ENCODE results near the gene ALG2.
"Not testable (repeated sequence)": the region's sequence is repeated elsewhere in the genome, so short reads cannot be mapped to it uniquely, and the experiment has no call there.

Gene ALG2

DNA sequence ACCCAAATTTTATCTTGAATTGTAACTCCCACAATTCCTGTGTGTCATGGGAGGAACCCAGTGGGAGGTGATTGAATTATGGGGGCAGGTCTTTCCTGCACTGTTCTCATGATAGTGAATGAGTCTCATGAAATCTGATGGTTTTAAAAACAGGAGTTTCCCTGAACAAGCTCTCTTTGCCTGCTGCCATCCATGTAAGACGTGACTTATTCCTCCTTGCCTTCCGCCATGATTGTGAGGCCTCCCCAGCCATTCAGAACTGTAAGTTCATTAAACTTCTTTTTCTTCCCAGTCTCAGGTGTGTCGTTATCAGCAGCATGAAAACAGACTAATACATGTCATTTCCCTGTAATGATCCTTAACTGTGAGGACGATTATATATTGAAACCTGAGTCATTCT lies 16.1 kb upstream of the ALG2 start:
- DNase-seq = not testable (repeated sequence)

DNA sequence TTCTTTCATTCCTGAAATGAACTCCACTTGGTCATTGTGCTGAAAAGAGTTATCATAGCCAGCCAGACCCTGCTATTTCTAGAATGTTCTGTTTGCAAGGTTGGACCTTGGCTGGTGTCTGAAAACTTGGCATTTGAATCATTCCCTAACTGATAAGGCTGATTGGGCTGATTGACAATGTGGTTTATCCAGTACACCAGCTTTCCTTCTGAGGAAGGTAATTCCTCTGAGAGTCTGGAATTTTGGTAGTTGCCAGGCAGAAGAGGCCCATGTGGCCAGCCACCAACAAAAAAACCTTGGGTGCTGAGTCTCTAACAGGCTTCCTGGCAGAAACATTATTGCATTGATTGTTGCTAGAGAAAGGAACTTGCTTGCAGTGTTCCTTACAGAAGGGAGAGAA lies 15.6 kb upstream of the ALG2 start:
- DNase-seq = no peak

DNA sequence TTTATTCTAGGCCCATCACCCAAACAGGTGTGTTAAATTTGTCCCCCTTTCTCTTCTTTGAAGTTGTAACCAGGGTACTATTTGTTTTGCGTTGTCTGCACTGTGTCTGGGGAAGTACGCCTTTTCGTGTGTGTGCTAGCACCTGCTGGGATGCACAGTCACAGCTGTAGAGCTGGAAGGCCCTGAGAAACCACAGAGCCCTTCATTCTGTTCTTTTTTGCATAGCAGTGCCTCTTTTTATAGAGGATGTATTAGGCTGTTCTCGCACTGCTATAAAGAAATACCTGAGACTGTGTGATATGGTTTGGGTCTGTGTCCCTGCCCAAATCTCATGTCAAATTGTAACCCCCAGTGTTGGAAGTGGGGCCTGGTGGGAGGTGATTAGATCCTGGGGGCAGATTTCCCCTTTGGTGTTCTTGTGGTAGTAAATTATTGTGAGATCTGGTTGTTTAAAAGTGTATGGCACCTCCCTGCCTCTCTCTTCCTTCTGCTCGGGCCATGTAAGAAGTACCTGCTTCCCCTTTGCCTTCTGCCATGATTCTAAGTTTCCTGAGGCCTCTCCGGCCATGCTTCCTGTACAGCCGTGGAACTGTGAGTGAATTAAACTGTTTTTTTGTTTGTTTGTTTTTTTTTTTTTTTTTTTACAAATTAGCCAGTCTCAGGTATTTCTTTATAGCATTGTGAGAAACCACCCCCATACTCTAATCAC lies 14.3 kb upstream of the ALG2 start:
- no peak for DNase-seq

DNA sequence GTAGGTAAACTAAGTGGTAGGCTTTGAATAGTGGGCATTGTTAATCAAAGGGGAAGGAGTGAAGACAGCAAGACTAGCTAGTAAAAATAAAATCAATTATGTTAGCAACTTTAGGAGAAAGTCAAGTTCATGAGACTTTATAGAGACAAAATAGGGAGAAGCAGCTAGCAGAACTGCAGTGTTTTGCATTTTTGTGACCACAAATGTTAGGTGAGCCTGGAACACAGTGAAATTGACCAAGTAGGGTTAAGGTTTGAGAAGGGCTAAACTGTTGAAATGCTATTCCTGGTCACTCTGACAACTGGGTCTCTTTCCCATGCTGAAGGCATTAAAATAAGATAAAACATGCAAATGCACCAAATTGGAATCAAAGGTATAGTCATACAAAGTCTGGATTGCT lies 13.3 kb upstream of the ALG2 start:
- no peak for DNase-seq

DNA sequence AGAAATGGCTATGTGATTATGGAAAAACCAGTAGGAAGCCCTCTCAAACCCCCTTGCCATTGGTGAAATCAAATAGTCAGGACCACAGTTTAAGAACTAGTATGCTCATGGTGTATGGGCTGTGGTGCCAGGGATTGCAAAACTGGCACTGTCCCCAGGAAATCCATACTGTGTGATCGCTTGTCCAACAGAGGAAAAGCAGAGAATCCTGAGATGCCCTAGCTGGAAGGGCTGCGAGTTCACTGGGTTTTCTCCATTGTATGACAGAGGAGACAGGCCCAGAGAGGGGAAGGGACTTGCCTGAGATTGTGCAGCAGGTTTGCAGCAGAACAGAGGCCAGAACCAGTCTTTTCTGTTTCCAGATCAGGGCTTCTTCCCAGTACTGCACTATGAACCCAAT lies 12.9 kb upstream of the ALG2 start:
- no peak for DNase-seq

DNA sequence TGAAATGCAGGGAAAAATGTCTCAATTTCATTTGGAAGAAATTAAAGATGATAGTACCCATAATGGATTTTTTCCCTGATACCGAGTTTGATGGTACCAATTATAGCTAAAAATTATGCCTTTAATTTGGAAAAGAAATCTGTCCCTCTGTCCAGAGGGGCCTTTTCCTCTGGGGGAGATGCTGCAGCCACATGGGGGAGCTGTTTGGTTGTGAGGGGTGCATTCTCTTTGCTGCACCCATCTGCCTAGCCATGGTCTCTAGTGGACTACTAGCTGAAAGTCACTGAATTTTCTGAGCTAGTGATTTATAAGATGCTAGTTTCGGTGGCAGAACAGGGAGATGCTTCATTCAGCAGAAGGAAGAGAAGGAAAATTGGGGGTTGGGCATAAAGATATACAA lies 10.0 kb upstream of the ALG2 start:
- DNase-seq = no peak

DNA sequence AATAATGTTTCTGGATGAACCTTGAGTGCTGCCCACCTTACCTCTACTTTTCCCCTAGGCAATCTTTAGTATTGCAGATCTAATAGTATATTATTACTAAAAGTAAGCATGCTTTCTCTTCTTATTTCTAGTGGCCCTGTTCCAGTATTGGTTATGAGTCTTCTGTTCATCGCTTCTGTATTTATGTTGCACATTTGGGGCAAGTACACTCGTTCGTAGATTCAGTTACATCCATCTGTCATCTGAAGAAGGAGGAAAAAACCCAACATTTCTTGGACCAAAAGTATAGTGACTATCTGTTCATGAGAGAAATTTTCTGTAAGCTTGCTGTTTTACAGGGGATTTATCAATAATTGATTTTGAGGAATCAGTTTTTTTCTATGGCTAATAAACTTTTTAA lies 8.5 kb upstream of the ALG2 start:
- DNase-seq = no peak

DNA sequence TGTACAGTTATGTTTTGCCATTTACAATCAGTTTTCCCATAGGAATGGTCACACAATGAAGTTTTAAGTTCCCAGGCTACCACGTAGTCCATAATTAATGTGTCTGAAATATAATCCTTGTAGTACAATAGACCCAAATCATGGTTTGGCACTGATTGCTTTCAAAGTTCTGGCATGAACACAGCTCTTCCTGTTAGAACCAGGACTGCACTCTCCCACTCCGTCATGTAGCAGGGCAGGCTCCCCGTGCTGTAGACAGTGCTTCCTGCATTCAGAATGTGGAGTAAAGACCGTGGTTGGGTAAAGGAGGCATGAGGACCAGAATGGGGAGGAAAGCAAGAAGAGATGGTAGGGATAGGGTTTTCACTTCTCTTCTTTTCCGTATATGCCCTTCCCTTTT lies 4.3 kb upstream of the ALG2 start:
- DNase-seq = no peak

DNA sequence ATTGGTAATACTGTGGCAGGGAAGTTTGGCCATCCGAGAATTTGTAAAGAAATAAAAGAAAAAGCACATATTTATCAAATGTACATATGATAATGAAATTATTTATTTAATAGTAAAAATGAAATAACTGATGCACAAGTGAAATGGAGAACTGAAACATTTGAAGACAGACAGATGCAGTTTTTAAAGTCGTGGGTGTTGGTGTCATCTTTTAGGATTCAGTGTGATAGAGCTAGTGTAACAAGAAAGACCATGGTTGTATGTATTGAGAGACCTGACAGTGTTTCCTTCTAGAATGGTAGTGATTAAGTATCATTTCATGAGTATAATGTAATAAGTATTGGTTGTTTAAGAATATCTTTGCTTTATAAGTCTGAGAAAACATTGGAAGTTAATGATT lies 2.7 kb upstream of the ALG2 start:
- DNase-seq = no peak

DNA sequence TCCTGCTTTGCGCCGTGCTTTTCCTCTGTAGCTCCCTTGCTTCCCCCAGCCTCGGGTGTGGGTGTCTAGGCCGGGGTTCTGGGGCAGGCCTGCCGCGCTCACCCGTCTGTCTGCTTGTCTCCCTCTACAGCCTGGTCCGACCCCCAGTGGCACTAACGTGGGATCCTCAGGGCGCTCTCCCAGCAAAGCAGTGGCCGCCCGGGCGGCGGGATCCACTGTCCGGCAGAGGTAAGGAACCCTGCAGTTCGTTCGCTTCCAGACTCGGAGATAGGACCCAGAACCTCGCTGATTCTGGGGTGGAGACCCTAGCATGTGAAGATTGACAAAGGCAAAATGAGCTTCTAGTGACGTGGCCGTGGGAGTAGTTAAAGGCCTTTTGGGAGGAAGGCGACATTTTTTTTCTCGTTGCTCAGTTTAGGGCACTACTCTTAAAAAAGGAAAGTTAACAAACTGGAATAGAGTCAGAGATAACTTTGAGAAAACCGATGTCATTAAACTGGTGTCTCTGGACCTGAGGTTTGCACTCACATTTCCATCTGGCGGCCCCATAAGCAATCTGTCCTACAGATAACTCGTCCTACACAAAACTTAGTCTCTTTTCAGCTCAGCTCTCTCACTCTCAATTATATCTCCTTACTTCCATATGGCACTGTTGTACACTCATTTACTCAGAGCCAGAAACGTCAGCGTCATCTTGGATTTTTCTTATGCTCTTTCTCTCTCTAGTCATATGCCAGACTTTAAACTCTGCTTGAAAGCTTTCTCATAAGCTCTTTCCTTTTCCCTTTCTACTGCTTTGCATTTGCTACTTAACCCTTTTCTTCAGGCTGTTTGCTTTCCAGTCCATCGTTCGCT lies 901 bp upstream of the ALG2 start:
- no peak for DNase-seq

DNA sequence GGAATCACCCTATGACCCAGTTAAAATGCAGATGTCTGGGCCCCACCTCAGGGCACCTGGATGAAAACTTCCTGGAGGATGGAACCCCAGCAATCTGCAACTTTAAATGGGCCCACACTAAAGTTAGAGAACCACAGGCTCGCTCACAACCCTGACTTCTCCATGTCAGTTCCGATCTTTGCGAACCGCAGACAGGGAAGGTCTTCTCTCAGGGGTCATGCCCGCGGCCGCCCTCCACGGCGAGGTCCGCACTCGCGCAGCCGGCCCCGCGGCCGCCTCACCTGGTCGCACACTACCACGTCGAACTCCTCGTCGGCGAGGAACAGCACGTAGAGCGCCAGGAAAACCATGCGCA lies 499 bp downstream of the ALG2 start:
- no peak for DNase-seq

DNA sequence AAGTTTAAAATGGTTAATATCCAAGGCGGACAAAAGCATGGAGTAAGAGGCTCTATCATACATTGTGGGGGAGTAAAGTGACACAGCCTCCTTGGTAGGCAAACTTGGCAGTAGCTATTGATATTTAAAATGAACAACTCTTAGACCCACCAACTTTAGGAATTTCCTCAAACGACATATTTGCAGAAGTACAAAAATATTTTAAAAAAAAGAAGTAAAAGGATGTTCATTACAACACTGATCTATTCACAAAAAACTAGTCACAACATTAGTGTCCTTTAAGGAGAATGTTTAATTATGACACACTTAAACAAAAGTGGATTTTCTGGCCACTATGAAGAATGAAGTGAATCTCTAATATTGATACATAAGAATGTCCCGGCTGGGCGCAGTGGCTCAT lies 1.7 kb downstream of the ALG2 start:
- DNase-seq = no peak

DNA sequence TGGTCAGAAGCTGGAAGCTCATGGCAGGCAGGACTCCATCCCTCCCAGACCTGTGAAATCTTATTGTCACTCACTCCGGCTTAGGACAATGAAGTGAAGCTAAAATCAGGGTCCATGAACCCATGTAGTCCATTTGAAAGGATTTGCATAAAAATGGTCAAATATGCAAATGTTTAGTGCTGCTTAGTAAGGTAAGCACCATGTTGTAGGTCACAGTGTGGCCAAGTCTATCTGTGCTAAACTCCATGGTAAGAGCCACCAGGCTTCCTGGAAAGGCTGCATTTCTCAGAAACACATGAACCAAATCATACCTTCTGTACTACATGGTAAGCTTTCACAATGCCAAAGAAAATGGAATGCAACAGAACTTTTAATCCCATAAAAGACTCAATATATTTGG lies 5.7 kb downstream of the ALG2 start:
- no peak for DNase-seq

DNA sequence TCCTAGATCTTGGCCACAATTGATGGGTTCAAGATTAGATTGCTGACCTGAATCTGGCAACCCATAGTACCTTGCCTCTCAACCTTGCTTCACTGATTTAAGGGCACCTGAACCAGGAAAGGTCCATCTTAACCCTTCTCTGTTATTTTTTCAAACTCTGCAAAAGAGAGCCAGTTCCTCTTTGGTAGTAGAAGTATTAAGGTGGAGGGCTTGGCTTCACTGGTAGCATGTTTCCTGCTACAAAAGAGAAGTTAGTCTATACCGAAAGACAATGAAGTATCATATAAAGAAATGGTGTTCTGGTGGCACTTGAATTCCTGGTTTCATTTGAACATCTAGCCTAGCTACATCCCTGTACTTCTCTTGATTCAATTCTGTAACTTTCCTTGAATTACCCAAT lies 8.5 kb downstream of the ALG2 start:
- DNase-seq = no peak

DNA sequence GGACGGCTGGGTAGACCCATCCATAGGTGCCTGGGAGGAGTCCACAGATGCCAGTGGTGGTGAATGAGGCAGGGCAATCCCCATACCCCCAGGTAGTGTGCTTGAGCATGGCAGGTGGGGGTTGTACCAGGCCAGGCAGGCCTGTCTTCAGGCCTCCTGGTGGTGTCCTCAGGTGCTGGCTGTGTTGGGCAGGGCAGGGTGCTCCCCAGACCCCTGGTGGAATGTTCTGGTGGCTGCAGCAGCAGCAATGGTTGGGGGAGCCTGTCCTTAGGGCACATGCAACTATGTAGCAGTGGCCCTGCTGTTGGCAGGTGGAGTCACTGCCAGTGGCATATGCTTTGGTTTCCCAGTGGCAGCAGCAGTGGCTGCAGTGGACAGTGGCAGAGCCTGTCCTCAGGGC lies 10.0 kb downstream of the ALG2 start:
- no peak for DNase-seq

DNA sequence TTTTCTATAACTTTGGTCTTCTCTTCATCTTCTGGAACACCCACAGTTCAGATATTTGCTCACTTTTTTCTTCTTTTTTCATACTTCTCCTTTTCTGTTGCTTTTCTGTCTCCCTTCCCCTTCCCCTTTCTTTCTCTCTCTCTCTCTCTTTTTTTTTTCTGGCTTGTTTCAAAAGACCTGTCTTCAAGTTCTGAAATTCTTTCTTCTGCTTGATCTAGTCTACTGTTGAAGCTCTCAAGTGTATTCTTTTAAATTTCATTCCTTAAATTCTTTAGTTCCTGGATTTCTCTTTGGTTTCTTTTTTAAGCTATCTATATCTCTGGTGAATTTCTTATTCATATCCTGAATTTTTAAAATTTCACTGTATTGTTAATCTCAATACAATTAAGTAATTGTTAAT lies 11.2 kb downstream of the ALG2 start:
- DNase-seq = no peak

DNA sequence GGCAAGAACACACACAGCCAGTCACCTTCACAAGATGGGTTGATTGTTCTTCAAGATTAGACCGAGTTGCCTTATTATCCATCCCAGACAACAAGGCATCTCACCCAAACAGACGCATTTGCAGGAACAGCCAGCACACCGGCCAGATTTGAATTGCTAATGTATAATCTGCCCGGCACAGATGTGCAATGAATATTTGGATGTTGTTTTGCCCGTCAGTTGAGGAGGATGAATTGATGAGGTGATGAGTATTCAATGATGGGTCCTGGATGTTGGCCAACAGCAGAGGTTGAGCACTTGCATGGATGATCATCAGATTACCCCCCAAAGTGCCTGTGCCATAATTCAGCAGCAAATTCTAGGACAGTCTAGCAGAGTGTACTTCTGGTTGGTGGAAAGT lies 20.1 kb downstream of the ALG2 start:
- no peak for DNase-seq

DNA sequence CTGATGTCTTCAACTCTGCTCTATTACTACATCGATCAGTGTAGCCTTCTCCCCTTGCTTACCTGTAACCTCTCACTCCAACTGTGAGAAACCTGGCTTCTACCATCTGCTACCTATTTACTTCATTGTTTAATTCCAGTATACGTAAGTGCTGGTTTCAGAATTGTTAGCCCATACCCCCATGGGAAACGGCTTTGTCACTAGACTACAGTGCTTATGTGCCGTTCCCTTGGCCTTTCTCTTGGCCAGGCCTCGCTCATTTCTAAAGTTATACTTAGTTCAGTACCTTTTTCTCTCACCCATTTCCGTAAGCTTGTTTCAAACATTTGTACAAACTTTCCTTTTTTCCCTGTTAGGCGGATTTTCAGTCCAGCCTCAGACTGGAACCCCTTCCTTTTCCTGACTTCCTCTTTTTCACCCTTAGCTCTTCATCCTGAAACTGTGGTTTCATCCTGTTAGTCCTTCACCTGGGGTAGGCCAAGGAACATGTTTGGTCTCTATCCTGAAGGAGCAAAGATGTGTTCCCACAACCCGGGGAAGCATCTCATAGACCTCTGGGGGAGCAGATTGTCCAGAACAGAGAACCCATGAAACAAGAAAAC lies 21.7 kb downstream of the ALG2 start:
- no peak for DNase-seq

DNA sequence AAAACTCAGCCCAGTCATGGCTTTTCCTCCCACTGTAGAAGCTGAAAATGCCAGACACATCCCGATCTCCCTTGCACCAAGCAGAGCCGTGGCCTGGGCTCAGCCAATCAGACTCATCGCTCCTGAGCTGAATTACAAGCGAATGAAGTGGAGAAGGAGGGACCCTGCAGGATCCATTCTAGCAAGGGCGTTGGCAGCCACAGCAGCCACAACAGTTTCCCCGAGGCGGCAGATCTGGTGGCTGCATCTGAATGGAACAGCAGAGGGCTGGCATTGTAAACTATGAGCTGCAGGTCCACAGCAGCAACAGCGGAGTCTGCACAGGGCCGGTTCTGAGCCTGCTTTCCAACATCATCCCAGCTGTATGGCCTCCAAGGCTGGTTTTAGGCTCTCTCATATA lies 23.8 kb downstream of the ALG2 start:
- DNase-seq = no peak

DNA sequence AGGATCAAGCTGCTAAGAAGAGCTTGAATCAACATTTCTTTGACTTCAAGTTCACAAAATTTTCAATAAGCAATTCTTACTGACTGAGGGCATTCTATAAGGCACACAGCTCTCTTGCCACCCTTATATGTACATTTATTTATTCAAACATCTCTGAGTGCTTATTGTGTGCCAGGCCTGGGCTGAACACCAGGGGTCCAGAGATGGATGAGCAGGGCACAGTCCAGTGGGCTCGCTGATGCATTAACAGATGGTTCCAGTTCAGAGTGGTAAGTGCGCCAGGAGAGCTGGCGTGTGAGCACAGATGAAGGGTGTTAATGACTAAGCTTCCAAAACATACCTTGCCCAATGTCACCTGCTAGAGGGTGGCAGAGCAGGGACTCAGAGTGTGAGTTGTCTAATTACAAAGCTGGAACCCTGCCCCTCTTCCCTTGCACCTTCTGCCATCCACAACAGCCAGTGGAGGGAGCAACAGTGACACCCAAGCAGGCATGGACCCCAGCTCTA lies 24.6 kb downstream of the ALG2 start:
- DNase-seq = no peak

DNA sequence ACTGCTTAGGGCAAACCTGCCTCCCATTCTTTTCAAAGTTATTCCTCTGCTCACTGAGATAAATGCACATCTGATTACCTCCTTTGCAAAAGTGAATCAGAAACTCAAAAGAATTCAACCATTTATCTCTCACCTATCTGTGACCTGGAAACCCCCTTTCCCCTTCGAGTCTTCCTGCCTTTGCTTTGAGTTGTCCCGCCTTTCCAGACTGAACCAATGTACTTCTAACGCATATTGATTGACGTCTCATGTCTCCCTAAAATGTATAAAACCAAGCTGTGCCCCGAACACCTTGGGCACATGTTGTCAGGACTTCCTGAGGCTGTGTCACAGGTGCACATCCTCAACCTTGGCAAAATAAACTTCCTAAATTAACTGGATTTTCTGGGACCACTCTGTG lies 25.3 kb downstream of the ALG2 start:
- not testable (repeated sequence) for DNase-seq

DNA sequence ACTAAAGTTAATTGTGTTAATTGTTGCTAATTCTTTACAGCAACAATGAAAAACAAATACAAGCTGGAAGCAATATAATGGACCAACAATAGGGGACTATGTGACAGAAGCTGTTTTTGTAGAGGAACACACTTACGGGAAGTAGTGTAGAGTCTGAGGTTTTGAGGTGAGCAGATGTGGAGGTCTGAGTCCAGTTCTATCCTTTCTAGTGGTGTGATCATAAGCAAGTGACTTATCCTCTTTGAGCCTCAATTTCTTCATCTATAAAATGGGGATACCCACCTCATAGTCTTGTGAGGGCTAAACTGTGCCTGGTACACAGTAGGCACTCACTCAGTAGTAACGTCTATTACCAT lies 28.3 kb downstream of the ALG2 start:
- DNase-seq = no peak

DNA sequence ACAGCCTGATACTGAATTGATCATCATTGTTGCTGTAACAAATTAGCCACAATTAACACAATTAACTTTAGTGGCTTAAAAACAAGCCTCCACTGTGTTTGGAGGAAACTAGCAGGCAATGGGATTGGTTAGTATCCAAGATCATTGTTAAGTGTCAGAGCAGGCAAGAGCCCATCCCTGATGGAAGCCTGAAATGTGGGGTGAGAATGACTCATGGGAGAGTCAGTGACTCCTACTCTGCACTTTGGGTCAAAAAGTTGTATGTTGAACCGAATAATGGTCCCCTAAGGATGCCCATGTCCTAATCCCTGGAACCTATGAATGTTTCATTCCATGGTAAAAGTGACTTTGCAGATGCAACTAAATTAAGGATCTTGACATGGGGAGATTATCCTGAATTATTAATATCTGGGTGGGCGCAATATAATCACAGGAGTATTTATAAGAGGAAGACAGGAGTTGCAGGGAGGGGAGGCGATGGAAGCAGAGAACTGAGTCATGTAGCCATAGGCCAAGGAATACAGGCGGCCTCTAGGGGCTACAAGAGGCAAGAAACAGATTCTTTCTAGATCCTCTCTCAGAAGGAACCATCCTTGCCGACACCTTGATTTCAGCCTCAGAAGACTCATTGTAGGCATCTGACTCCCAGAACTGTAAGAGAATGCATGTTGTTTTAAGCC lies 28.8 kb downstream of the ALG2 start:
- DNase-seq = no peak

All from NCI-H1417 treated with DMSO at 0.1 percent for 48 hours (cell line).